Fibroblast of lung (primary cell): ENCODE measurements around the gene WSCD2. TPM values are rescaled to one million over a fixed set of nuclear protein-coding genes. Genes with fewer than 3 reads are reported as not detected.

Source experiments
- DNase-seq, 2 donors: peaks; one replicate each; pipeline versions ENCODE4 v3.0.0 to v3.0.0-alpha.2; 2010; ENCODE audit warnings: low read depth in 2 of 2
- H2AFZ ChIP-seq: 2 replicates; pipeline ENCODE4 v1.5.1; 2012; ENCODE audit warnings: low read length, control low read depth, inconsistent platforms
- H3K27ac ChIP-seq: 2 replicates; pipeline ENCODE4 v1.5.1; 2011; ENCODE audit warnings: low read length, control low read depth; ENCODE audit not compliant: insufficient read depth
- H3K27me3 ChIP-seq: 2 replicates; pipeline ENCODE4 v1.5.1; 2011; ENCODE audit warnings: mild to moderate bottlenecking, low read length; ENCODE audit not compliant: control insufficient read depth, insufficient read depth
- H3K36me3 ChIP-seq: 2 replicates; pipeline ENCODE4 v1.5.1; 2011; ENCODE audit warnings: low read length; ENCODE audit not compliant: control insufficient read depth, insufficient read depth
- H3K4me1 ChIP-seq: 2 replicates; pipeline ENCODE4 v1.5.1; 2011; ENCODE audit warnings: low read length; ENCODE audit not compliant: control insufficient read depth, insufficient read depth; ENCODE audit errors: extremely low read depth
- H3K4me2 ChIP-seq: 2 replicates; pipeline ENCODE4 v1.5.1; 2011; ENCODE audit warnings: low read length, control low read depth; ENCODE audit not compliant: insufficient read depth; ENCODE audit errors: extremely low read depth
- H3K4me3 ChIP-seq, 4 experiments: fragments of 200-600 bp in 1 of 4; sonication (generic) in 1 of 4; replicated peaks in 1 of 4; 2 replicates each; pipeline ENCODE4 v1.5.1; 2011 to 2016; ENCODE audit warnings: low read length in 4 of 4, low read depth in 3 of 4, mild to moderate bottlenecking in 3 of 4, control low read depth in 2 of 4, inconsistent platforms in 1 of 4, mixed read lengths in 1 of 4; ENCODE audit not compliant: insufficient read depth in 1 of 4; ENCODE audit errors: control extremely low read depth in 1 of 4
- H3K79me2 ChIP-seq: 2 replicates; pipeline ENCODE4 v1.5.1; 2012; ENCODE audit warnings: mild to moderate bottlenecking, low read length, inconsistent platforms; ENCODE audit not compliant: control insufficient read depth, insufficient read depth
- H3K9ac ChIP-seq: 2 replicates; pipeline ENCODE4 v1.5.1; 2011; ENCODE audit warnings: mild to moderate bottlenecking, low read length, control low read depth; ENCODE audit not compliant: insufficient read depth
- H3K9me3 ChIP-seq: 2 replicates; pipeline ENCODE4 v1.5.1; 2012; ENCODE audit warnings: low read depth, low read length; ENCODE audit not compliant: control insufficient read depth, insufficient read depth
- H4K20me1 ChIP-seq: 2 replicates; pipeline ENCODE4 v1.5.1; 2011; ENCODE audit warnings: low read length; ENCODE audit not compliant: control insufficient read depth, insufficient read depth; ENCODE audit errors: extremely low read depth
- EZH2 ChIP-seq: IDR thresholded peaks from 2 replicates; pipeline ENCODE4 v1.5.1; 2012; ENCODE audit warnings: low read length, control low read depth, mild to moderate bottlenecking; ENCODE audit errors: missing control alignments
- polyA plus RNA-seq, 2 donors: library from polyadenylated mRNA; depleted of rRNA in 1 of 2; stranded (reverse) in 1 of 2; unstranded in 1 of 2; fragments of >200 nt; gene quantifications; 2 replicates each; pipeline ENCODE4 v1.2.1, GENCODE V29; 2011 to 2012; ENCODE audit warnings: missing spikeins in 1 of 2
- total RNA-seq: library from RNA; depleted of rRNA; stranded (reverse); fragments of >200 nt; gene quantifications from 2 replicates; pipeline ENCODE4 v1.2.1, GENCODE V29; 2014
- TF ChIP-seq, protein P1 (sequence below), 2 donors: IDR thresholded peaks in 1 of 2; conservative IDR thresholded peaks in 1 of 2; 1 replicate in 1 of 2; 2 replicates in 1 of 2; pipeline ENCODE4 v1.5.1; 2011 to 2012; ENCODE audit warnings: low read length in 2 of 2, control low read depth in 1 of 2, inconsistent platforms in 1 of 2, low read depth in 1 of 2, mild to moderate bottlenecking in 1 of 2

WSCD2 gene
- total and polyA plus RNA-seq, 2 donors (not counting 1 experiment from before 2014, with no cell fraction given): not detected

DNA sequence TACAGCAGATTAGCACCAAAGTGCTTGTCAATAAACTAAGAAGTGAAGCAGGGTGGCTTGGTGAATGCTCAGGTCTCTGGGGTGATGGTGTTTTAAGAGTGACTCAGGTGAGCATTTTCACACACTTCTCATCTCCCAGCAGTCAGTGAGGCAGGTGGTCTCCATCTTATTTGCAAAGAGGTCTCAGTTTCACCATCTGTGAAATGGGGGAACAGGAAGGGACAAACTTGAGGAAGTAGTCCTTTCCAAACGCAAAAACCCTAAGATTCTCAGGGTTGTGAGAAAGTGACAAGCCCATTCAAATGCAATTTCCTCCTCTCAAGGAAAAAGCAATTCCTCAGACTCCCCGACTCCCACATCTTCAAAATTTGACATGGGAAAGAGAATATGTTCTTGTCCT lies 155.9 kb downstream of the WSCD2 start:
- Histone ChIP-seq H3K36me3 (no peaks in the 10 kb centered on the region), H3K79me2 (no peaks in the 10 kb centered on the region), H3K27me3 (no peaks in the 10 kb centered on the region), H3K27ac (no peak overlapping the region), H3K9me3 (no peaks in the 10 kb centered on the region), H3K4me2 (no peak overlapping the region), H3K4me3 (no peak overlapping the region), H3K9ac (no peak overlapping the region), H4K20me1 (no peaks in the 10 kb centered on the region), H2AFZ (no peak overlapping the region), H3K4me1 (no peaks in the 10 kb centered on the region)
- no peak for DNase-seq
- no peak for TF ChIP-seq EZH2

DNA sequence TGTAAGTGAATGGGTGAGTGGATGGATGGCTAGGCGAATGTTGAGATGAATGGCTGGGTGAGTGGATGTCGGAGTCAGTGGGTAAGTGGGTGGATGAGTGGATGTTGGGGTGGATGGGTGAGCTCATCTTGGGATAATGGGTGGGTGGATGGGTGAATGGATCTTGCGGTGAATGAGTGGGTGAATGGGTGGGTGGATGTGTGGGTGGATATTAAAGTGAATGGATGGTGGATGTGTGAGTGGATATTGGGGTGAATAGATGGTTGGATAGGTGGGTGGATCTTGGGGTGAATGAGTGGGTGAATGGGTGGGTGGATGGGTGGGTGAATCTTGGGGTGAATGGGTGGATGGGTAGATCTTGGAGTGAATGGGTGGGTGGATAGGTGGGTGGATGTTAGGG lies 158.1 kb downstream of the WSCD2 start:
- Histone ChIP-seq H3K27me3 (no peaks in the 10 kb centered on the region), H3K4me2 (no peak overlapping the region), H2AFZ (no peak overlapping the region), H3K4me1 (no peaks in the 10 kb centered on the region), H3K4me3 (no peak overlapping the region), H3K9ac (no peak overlapping the region), H3K27ac (no peak overlapping the region), H3K79me2 (no peaks in the 10 kb centered on the region), H4K20me1 (no peaks in the 10 kb centered on the region), H3K36me3 (no peaks in the 10 kb centered on the region), H3K9me3 (no peaks in the 10 kb centered on the region)
- TF ChIP-seq EZH2: no peak
- TF ChIP-seq, protein P1, sequence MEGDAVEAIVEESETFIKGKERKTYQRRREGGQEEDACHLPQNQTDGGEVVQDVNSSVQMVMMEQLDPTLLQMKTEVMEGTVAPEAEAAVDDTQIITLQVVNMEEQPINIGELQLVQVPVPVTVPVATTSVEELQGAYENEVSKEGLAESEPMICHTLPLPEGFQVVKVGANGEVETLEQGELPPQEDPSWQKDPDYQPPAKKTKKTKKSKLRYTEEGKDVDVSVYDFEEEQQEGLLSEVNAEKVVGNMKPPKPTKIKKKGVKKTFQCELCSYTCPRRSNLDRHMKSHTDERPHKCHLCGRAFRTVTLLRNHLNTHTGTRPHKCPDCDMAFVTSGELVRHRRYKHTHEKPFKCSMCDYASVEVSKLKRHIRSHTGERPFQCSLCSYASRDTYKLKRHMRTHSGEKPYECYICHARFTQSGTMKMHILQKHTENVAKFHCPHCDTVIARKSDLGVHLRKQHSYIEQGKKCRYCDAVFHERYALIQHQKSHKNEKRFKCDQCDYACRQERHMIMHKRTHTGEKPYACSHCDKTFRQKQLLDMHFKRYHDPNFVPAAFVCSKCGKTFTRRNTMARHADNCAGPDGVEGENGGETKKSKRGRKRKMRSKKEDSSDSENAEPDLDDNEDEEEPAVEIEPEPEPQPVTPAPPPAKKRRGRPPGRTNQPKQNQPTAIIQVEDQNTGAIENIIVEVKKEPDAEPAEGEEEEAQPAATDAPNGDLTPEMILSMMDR (conservative IDR thresholded peaks at IDR 0.05 in 1 of 2, IDR thresholded peaks at IDR 0.05 in 1 of 2; ENCODE audit: low read depth in 1 of 2, low read length in 2 of 2): no peak
- no peak for DNase-seq

DNA sequence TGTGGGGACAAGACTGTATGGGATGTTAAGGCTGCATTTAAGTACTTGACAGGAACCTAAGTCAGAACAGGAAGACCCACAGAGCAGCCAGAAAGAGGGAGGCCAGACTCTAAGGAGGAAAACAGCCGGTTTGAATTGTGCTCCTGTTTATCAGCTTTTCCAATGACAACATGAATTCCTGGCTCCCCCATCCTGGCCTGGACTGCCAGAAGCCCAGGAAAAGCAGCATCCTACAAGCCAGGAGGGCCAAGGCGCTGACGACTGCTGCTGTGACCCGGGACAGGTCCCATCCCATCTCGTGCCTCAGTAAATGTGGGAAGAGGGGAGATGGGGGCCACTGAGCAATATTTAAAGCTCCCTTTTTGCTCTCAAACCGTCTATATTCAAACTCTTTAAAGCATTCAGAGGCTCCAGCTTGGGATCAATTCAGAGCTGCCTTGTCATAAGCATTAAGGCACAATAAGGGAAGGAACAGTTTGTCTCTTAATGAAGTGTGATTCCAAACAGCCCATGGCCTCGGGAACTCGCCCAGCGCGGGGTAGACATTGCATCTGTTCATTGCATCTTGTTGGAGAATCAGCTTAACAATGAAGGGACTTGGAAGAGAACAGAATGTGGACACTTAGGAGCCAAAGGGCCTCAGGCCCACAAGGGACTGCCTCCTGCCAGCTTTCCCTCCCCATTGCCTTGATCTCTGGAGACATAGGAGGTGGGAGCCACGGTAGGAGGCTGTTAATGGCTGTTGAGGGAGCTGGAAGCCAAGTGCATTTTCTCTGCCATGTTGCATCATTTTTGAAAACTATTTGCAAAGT lies 160.5 kb downstream of the WSCD2 start:
- no peak overlapping the region for H3K27ac ChIP-seq
- no peaks in the 10 kb centered on the region for H3K79me2 ChIP-seq
- DNase-seq: no peak
- no peak overlapping the region for H2AFZ ChIP-seq
- H3K4me3 ChIP-seq: no peak overlapping the region
- H3K4me2 ChIP-seq: no peak overlapping the region
- no peaks in the 10 kb centered on the region for H4K20me1 ChIP-seq
- no peaks in the 10 kb centered on the region for H3K4me1 ChIP-seq
- H3K9me3 ChIP-seq: no peaks in the 10 kb centered on the region
- TF ChIP-seq EZH2: no peak
- TF ChIP-seq, protein P1 (conservative IDR thresholded peaks at IDR 0.05 in 1 of 2, IDR thresholded peaks at IDR 0.05 in 1 of 2; ENCODE audit: low read depth in 1 of 2, low read length in 2 of 2): no peak
- no peak overlapping the region for H3K9ac ChIP-seq
- H3K36me3 ChIP-seq: no peaks in the 10 kb centered on the region
- H3K27me3 ChIP-seq: no peaks in the 10 kb centered on the region
